Esophagus muscularis mucosa (tissue), 3 donors: ENCODE data around the gene JADE2.

Experiments
- CTCF ChIP-seq, 3 experiments: fragments of 200-600 bp in 2 of 3; fragments of 450-650 bp in 1 of 3; sonication (generic) in 2 of 3; IDR thresholded peaks; one replicate each; pipeline ENCODE4 v1.5.1; 2017 to 2019; ENCODE audit warnings: antibody characterized with exemption in 3 of 3, mild to moderate bottlenecking in 2 of 3, moderate library complexity in 1 of 3
- POLR2AphosphoS5 ChIP-seq, 2 donors: sonication (generic); formaldehyde crosslinking; IDR thresholded peaks; one replicate each; pipeline ENCODE4 v1.6.1; 2017; ENCODE audit warnings: antibody characterized with exemption in 2 of 2

DNA sequence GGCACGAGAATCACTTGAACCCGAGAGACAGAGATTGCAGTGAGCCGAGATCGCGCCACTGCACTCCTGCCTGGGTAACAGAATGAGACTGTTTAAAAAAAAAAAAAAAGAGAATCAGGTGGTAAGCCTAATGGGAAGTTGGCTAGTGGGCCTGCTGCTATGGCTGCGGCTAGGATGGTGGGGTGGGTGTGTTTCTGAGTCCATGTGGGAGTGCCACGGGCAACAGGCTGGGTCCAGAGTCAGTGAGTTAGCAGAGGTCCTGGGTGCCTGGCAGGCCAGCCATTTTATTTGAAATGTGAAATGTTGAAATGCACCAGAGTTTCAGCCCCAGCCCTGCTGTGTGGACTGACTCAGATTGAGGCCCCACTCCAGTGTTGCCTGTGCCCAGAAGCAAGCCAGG, 37.8 kb downstream of the JADE2 start:
- TF ChIP-seq POLR2AphosphoS5 (IDR thresholded peaks at IDR 0.05) (no peak), CTCF (IDR thresholded peaks at IDR 0.05) (no peak)
